HG03196 (cell line): ENCODE results near the gene DAB2IP.

ENCODE experiments used
- ATAC-seq: cut with Tn5 transposase; IDR thresholded peaks from one replicate; pipeline ENCODE4 v1.9.1; 2021; ENCODE audit not compliant: unreplicated experiment

DAB2IP gene

DNA sequence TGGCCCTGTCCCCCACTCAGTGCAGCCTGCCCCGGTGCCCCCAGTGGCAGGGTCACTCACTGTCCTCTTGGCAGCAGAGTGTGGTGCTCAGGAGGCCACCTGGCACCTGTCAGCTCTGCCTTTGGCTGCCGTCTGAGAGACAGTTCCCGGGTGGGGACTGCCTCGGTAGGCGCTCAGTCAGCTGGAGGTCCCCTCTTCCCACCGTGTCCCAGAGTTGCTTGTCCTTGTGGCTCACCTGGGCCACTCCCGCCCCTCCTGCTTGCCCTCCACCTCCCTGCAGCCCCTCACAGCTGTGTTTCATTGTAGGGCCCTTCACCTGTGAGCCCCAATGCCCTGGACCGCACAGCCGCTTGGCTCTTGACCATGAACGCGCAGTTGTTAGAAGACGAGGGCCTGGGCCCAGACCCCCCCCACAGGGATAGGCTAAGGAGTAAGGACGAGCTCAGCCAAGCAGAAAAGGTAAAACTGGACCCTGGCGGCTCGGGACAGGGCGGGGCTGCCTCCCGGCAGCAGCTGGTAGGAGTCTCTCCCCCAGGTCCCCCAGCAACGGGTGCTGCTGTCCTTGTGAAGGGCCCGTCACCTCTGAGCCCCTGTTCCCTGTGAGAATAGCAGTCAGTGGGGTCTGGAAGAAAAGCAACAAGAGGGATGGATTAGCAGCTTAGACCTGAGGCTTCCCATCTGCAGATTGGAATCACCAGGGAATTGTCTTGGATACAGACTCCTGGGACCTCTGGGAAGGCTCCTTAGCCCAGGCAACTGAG is 122.7 kb downstream of the DAB2IP start:
- no peak for ATAC-seq

DNA sequence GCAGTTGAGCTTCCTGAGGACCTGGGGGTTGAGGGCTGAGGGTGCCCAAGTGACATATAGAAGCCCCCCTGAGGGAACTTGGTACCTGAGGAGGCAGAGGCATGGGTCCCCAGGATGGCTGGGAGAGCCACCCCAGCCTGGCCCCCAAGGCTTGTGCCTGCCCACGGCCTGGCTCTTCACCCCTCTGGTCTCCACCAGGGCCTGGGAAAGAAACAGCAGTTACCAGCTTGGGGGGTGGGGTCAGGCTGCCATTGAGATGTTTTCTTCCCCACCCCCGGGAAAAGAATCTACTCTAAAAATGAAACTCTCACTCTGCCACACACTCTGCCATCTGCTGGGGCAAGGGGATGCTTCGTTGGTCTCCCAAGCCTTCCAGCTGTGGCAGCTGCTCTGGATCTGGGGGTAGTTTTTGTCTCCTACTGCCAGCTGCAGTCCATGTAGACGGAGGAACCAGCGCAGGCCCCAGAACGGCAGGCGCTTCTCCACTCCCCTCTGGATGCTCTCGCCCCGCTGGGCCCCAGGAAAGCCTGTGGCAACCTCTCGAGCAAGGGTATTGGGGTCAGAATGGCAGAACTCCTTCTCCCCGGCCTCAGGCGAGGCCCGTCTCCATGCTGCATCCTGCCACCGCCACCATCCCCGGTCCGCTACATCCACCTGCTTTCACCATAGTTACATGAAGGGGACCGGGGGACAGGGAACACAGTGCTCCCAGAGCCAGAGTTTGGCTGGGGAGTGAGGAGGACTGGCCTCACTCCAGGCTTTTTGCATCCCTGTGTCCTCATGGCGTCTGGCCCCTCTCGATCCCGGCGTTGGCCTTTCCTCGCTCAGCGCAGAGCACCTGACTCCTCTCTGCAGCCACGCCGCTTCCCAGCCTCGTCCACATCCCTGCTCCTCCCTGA is 123.5 kb downstream of the DAB2IP start:
- ATAC-seq, result no peak

DNA sequence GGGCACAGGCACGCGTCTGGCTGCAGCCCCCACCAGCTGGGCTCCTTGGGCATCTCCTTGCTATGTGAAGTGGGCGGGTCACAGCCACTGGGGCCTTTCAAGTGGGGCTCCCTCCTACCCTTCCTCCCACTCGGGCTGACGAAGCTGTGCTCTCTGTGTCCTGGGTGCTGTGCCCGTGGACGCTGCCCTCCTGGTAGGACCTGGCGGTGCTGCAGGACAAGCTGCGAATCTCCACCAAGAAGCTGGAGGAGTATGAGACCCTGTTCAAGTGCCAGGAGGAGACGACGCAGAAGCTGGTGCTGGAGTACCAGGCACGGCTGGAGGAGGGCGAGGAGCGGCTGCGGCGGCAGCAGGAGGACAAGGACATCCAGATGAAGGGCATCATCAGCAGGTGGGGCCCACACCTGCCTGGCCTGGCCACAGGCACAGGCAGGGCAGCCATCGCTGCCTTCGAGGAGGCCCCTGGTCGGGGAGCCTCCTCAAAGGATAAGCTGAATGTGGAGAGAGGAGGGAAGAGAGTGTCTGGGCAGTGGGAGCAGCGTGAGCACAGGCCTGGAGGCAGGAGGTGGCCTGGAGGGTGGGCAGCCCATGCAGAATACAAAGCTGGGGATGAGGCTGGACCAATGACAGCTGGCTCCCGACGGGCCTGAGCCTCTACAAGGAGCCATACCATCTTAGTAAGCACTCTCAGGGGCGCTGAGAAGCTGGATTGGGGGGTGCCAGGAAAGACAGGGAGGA is 124.7 kb downstream of the DAB2IP start:
- no peak for ATAC-seq

DNA sequence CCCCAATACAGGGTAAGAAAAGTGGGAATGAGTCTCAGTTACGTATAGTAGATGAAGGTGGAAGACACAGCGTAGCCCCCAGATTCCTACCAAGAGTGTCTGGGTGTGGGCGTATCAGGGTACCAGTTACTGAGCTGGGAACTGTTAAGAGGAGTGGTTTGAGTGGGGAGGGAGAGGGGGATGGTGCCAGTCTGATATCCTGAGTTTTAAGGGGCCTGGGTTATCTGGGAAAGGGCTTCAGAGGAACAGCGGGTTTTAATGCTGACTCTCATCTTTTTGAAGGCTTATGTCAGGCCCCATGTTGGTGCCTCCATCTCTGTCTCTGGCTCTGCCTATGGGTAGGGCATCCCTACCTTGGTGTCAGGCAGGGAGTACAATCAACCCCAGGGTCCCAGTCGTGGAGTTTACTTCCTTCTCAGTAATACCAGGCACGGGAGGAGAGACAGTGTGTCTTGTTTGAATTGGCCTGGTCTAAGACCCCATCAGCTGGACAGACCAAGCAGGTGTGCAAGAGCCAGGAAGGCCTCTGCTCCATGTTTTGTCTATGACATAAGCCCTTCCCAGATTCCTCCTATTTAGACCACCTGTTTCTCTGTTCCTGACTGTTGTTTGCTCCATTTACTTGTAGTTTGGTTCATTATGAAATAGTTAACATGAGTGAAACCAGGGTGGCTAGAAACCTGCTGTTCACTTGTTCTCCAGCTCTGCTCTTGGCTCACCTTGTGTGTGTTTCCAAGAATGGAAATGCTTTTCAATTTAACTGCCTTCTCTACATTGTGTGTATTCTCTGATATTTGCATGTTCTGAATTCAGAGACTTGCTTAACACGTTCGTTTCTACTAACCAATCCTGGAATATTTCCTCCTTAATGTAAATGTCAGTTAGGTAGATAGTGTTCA is 125.6 kb downstream of the DAB2IP start:
- no peak for ATAC-seq

DNA sequence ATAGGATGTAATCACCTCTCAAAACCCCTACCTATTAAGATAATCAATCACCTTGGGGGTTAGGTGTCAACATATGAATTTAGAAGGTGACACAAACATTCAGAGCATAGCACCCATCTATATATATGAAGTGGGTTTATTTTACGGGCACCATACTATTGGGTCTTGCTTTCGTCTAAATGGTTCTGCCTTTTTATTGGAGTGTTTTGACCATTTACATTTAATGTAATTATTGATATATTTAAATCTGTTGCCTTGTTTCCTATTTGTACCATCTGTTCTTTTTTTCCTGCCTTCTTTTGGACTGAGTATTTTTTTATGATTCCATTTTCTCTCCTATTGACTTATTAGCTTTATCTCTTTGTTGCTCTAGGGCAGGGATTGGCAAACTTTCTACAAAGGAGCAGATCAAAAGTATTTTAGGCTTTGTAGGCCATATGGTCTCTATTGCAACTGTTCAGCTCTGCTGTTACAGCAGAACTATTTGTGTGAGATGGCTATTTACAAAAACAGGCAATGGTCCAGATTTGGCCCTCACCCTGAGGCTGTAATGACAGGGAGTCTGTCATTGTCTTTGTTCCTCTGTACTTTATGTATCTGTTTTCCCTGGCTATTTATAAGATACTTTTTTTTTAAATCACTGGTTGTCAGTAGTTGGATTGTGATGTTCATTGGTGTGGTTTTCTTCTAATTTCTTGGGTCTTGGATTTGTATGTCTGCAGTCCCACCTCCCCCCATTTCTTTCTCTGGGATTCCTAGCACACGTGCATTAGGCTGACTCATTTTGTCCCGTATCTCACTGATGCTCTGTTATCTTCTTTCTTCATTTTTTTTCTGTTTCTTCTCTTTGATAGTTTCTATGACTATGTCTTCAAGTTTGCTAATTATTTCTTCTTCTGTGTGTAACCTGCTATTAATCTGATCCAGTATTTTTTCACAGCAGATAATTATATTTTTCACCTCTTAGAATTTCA is 127.1 kb downstream of the DAB2IP start:
- ATAC-seq, result no peak

DNA sequence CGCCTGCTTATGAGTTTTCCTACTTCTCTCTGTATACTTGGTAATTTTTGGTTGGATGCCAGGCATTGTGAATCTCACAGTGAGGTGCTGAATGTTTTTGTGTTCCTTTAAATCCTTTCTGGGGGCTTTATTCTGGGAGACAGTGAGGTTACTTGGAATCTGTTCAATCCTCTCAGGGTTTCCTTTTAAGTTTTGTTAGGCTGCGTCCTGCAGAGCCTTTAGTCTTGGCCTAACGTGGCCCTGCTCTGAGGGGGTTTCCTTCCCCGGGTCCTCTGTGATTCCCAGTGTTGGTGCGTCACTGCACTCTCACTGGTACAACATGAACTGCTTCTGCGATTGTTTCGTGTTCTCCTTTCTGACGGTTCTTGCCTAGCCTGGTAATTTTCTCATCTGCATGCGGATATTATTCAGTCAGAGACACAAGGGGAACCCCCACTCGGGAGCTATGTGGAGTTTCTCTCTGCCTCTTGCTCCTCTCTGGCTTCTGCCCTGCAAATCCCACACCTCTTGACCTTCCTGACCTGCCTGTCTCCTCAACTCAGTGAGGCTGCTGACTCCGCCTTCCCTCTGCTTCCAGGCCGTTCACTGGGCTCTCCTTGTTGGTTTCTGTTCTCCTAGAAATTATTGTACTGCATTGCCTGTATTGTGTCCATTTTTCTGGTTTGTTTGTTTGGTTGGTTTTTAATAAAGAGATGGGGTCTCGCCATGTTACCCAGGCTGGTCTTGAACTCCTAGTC is 128.1 kb downstream of the DAB2IP start:
- no peak for ATAC-seq

DNA sequence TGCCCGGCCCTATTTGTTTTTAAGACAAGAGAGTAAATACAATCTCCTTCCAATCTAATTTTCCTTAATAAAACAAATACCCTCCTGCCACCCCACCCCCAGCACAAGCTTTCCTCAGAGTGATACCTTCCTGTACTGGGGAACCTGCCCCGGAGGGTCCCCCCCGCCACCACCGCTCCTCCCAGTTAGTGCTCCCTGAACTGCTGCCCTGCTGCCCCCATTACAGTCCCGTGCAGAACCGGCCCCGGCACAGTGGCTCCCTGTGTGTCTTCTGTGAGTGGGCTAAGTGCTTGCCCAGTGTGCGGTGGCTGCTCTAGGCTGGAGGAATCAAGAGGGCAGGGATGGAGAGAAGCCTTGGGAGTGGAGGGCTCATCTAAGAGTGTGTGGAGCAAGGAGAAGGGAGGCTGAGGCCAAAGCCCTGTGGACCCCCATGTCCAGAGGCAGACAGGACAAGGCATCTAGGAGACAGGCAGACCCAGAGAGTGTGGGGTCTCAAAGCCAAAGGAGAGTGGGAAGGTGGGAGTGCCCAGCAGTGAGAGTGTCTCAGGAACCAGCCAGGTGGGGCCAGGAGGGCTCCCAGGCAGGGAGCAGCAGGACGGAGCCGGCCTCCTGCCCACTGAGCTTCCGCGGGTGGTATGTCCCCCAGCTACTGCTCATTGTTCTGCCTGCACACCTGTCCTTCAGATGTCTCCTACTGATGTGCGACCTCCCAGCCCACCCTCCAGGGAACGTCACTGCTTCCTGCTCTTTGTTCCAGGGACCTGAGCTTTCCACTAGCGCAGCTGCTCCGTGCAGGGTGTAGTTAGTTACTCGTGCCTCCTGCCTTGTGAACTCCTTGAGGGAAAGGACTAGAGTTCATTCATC is 129.0 kb downstream of the DAB2IP start:
- ATAC-seq, result no peak

DNA sequence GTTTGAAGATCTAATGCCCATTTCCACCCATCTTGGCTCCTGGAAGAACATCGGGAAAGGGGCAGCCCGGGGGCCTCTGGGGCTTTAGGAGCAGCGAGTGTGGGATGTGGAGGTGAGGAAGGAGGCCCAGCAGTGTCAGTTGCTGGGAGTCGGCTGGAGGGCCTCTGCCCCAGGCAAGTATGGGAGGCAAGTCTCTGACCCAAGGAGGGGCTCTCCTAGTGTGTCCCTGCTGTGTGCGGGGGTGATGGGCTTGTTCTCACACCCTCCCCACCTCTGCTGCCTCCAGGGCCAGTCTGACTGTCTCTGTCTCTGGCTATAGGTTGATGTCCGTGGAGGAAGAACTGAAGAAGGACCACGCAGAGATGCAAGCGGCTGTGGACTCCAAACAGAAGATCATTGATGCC is 129.7 kb downstream of the DAB2IP start:
- ATAC-seq, result no peak

DNA sequence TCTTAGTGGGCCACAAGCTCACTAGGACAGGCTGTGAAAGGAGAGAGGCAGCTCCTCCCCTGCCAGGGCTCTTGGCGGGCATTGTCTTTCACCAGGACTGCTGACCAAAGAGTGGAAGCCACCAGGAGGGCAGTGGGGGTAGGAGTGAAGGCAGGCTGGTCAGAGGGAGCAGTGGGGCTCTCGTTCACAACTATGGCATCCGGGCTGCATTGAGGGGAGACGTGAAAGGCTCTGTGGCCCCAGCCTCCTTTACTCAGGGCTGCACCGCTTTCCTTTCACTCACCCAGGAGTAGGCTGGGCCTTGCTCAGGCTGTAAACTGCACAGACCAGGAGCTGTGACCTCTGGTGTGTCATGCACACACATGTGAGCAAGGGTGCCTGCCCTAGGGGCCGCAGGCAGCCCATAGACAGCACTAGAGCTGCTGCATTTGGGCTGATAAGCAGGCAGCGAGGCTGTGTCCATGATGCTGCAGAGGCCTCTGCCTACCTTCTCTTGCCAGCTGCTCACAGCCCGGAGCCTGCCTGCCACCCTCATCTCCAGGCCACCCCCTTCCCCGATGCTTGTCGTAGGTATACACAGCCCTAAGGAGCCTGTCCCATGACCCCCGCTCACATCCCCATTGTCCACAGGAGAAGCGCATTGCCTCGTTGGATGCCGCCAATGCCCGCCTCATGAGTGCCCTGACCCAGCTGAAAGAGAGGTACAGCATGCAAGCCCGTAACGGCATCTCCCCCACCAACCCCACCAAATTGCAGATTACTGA is 130.4 kb downstream of the DAB2IP start:
- no peak for ATAC-seq

DNA sequence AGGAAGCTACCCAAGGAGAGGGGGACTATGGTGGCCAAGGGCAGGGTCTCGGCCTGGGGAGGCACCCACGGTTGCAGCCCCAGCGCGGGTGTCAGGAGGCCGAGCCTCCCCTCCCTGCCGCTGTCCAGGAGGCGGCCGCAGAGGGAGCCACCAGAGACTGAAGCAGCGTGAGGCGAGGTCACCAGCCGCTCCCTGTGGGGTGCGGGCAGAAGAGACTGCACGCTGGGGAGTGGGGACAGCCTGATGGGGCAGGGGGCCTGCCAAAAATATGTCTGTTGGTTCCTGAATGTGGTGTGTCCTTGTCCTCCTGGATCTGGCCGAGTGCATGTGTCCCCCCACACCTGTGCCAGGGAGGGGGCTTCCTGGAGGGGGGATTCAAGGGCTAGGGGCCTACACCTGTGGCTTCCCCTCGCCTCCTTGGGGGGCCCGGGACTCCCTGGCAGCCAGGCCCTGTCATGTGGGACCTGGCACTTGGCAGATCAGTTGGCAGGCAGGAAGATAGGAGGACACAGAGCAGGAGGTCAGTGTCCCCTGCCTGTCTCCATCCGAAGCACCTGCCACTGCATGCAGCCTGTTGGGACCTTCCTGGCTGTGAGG is 131.2 kb downstream of the DAB2IP start:
- no peak for ATAC-seq

DNA sequence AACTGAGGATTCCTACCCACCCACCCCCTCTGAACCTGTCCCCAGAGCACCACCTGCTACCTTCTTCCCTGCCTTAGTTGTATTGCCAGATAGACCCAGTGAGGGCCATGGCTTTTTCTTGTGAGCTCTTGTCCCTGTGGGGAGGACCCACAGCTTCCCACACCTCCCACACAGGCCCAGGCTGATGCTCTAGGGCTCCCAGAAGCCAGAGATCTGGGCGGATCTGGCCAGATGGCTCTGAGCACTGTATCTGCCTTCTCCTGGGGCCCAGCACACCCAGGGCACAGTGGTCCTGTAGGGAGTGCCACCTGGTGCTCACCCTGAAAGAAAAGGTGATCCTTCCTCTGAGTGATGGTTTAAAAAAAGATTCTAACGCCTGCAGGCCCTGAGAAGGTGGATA is 131.7 kb downstream of the DAB2IP start:
- ATAC-seq, result no peak

DNA sequence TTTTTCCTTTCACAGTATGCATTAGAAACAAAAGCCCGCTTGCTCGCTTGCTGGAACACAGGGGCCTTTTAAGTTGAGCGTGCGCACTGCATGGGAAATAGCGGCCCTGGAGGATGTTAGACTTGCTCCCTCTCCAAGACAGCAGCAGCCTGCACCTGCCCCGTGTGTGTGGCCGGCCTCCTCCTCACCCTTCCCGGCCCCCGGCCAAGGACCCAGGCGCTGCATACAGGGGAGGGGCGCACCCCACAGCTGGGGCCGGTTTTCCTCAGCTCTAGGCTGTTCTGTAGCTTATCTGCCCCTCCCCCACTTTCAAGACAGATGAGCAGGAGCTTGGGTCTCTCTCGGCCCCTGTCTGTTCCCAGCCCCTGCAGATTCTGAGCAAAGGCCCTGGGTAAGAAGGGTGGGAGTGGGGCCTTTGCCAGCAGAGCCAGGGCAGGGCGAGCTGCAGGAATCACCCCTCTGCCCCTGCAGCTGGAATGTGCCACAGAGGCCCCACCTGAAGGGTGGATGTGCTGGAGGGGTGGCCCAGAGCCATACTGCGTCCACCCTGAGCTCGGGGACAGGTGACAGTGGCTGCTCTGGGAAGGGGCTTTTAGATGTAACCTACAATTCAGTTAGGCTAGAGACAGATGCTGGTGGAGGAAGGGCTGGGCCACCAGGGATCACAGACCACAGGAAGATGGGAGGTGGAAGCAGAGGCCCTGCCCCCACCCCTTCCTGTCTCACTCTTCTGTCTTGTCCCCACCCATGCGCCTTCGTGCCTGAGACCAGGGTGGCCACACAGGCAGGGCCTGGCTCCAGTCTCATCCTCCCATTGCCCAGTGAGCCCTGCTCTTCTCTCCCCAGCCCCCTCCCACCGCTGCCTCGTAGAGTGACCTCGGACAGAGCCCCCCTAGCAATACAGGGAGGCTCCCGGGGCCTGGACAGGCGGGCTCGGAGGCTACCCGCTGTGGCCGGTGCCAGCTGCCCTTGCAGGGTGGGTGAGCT is 132.4 kb downstream of the DAB2IP start:
- no peak for ATAC-seq

DNA sequence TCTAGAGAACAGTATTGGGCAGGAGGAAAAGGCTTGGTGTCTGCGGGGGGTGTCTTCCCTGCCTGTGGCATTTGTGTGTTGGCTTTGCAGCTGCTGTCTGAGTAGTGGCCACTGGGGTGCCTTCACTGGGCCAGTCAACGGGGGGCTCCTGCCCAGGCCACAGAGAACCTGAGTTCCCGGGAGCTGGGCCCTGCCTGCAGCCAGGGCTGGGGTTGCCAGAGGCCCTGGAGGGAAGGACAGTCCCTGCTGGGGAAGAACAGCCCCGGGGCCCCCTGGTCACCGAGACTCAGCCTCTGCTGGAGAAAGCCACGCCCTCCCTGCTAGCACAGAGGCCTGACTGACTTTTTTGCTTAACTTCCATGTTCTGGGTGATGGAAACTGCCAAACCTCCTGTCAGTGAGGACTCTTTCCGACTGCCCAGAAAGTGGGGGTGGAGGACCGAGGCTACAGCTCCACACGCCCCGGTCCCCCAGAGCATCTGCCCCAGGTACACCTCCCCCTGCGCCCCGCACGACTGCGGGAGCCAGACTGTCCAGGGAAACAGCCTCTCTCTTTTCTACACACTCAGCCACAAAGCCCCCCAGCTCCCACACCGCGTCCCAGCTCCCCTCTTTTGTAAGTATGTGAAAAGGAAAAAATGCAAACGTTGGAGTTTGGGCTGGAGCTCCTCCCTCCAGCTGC is 133.4 kb downstream of the DAB2IP start:
- ATAC-seq, result no peak

DNA sequence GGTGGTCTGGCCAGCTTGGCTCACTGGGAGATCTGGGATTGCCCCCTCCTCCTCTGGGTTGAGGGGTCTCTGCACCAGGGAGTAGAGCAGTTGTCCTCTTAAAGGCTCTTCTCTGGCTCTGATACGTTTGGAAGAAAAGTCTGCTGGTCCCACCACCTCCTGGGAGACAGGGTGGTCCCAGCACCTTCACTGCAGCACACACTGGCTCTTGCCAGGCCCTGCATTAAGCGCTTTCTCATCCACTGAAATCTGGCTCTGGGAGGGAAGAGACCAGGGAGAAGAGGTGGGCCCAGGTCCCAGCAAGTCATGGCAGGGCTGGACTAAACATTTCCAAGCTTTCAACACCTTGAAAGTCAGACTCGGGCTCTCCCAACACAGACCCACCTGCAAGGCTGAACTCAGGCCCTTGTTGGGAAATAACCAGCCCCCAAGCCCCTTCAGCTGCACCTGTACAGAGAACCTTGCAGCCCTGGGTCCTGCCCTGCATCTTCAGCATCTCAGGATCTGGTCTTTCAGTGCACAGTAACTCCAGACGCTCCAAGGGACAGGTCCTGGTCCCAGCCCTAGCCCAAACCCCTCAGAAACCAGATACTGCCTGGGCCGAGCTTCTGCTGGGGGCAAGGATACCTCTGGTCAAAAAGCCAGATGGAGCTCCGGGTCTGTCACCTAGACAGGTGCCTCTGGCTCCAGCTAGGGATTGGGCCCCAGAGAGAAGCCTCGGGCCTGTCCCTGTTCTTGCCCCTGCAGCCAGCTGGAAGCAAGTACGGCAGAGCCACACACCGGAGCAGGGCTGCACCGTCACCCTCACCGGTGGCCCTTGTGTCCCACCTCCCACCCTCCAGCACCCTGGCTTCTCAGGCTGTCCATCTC is 134.5 kb downstream of the DAB2IP start:
- no peak for ATAC-seq
